Heart left ventricle (tissue), 16 donors: ENCODE data around the gene RING1. TPM values are rescaled to one million over a fixed set of nuclear protein-coding genes. Genes with fewer than 3 reads are reported as not detected.

Experiments used
- ATAC-seq, 4 donors: fragments of 200-7000 bp; cut with Tn5 transposase; one replicate each; pipeline ENCODE4 v1.9.1; 2020 to 2022; ENCODE audit warnings: moderate library complexity in 4 of 4, mild to moderate bottlenecking in 3 of 4, moderate number of reproducible peaks in 1 of 4
- DNase-seq, 5 donors: peaks; one replicate each; pipeline ENCODE4 v3.0.0-alpha.2; 2020
- H3K27ac ChIP-seq, 12 donors: fragments of 200-600 bp; sonication (generic) in 4 of 12; one replicate each; pipeline versions ENCODE4 v1.5.0 to v1.8.0; 2016 to 2022; ENCODE audit warnings: mild to moderate bottlenecking in 2 of 12
- H3K27me3 ChIP-seq, 9 donors: fragments of 200-600 bp; sonication (generic) in 2 of 9; one replicate each; pipeline versions ENCODE4 v1.5.1 to v1.8.0; 2016 to 2022; ENCODE audit warnings: mild to moderate bottlenecking in 3 of 9
- H3K36me3 ChIP-seq, 9 donors: fragments of 200-600 bp; sonication (generic) in 2 of 9; one replicate each; pipeline versions ENCODE4 v1.5.0 to v1.8.0; 2018 to 2022; ENCODE audit warnings: mild to moderate bottlenecking in 2 of 9
- H3K4me1 ChIP-seq, 12 donors: fragments of 200-600 bp; sonication (generic) in 4 of 12; one replicate each; pipeline versions ENCODE4 v1.5.0 to v1.8.0; 2016 to 2022; ENCODE audit warnings: mild to moderate bottlenecking in 3 of 12
- H3K4me3 ChIP-seq, 12 donors: fragments of 200-600 bp; sonication (generic) in 4 of 12; one replicate each; pipeline versions ENCODE4 v1.5.0 to v1.8.0; 2017 to 2022; ENCODE audit warnings: mild to moderate bottlenecking in 9 of 12, moderate library complexity in 4 of 12
- H3K9me3 ChIP-seq, 12 donors: fragments of 200-600 bp; sonication (generic) in 4 of 12; one replicate each; pipeline versions ENCODE4 v1.5.0 to v1.8.0; 2016 to 2022; ENCODE audit warnings: mild to moderate bottlenecking in 1 of 12
- POLR2A ChIP-seq, 2 donors: fragments of 450-650 bp; IDR thresholded peaks; one replicate each; pipeline ENCODE4 v1.6.1; 2017; ENCODE audit warnings: antibody characterized with exemption in 2 of 2, mild to moderate bottlenecking in 2 of 2, moderate library complexity in 2 of 2
- WGBS, 4 donors: extraction: QIAGEN DNeasy Blood & Tissue Kit in 2 of 4; methylation state at CpG; one replicate each; pipeline versions ENCODE4 v1.1.5 to v1.1.7; 2013 to 2018; 5-methylcytosine and 5-hydroxymethylcytosine counted together
- intact Hi-C, 10 donors: fragments of 100-400 bp; cut with DNase I; formaldehyde crosslinking; loops; one replicate each; pipeline versions ENCODE4 v1.11.1 to v1.14.2; 2022
- polyA plus RNA-seq, 2 donors: library from polyadenylated mRNA; stranded (reverse); fragments of 200-250 nt; gene quantifications; one replicate each; pipeline ENCODE4 v1.2.3, GENCODE V29; 2013
- total RNA-seq, 9 donors: library from RNA; depleted of rRNA in 2 of 9; stranded (reverse); fragments of >200 nt in 2 of 9; fragmentation: NEBNext Ultra II Directional in 3 of 9; extraction: Animal tissue kit (Norgen Biotek cat#: 25700) in 3 of 9; gene quantifications; one replicate each; pipeline versions ENCODE4 v1.1.0 to v1.2.4, GENCODE V29; 2016 to 2023
- TF ChIP-seq, protein P1 (sequence below), 12 donors: fragments of 200-600 bp; sonication (generic) in 4 of 12; IDR thresholded peaks; one replicate each; pipeline versions ENCODE4 v1.5.0 to v1.8.0; 2018 to 2022; ENCODE audit warnings: antibody characterized with exemption in 12 of 12, mild to moderate bottlenecking in 5 of 12
- donor health status: ischemic (EF 13 %, LVEDD 7.1; RV severe dilation, severe dysfunction).
- donor health status: healthy with polysubstance abuse.
- donor health status: DM: no; HTN: yes; CAD: no.
- donor health status: DM: no; HTN: no; CAD: no.
- donor health status: ischemic (EF 25% LVEDD 6.9; RV normal size, moderate dysfunction).
- donor health status: ischemic (EF 25% LVEDD 5.7; RV mildly dilated, moderate dysfunction).
- donor health status: healthy.
- donor health status: DM: yes; HTN: yes; CAD: no.
- donor health status: ischemic (EF 35%, LVEDD 5.7; RV mildly dilated, moderate dysfunction).
- donor health status: nonischemic (EF 11% LVEDD 7.7; RV severe dilation, severe dysfunction).
- donor health status: DM: yes; HTN: yes; CAD: no.
- donor health status: PGD.
- donor health status: ischemic (EF 29% LVEDD 5.4; RV normal size, mild dysfunction).
- donor health status: nonischemic (EF 23%, LVEDD 6.1; RV moderate dilation, normal function).

RING1 gene
- total and polyA plus RNA-seq, 11 donors, result 8.4 to 36.9 (median 27.3) TPM

DNA sequence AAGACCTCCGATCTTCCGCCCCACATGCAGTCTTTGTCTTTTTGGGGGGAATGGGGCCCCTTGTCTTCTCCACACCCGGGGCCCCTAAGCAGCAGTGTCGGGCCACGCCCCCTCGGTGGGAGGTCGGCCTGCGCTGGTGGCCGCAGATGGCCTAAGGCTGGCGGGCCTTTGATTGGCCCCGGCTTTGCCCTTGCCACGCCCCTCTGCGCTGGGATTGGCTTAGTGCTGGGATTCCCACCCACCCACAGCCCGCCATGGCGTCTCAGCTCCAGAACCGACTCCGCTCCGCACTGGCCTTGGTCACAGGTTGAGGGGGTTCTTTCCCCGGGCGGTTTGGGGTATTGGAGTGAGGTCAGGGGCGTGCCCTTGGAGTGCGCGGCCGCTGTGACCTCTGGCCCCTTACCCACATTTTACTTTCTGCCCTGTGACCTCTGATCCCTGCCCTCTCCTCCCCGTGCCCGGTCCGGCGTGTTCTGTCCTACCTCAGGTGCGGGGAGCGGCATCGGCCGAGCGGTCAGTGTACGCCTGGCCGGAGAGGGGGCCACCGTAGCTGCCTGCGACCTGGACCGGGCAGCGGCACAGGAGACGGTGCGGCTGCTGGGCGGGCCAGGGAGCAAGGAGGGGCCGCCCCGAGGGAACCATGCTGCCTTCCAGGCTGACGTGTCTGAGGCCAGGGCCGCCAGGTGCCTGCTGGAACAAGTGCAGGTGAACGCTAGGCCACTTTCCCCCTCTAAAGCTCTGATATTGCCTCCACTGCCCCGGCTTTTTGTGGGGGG lies 3.7 kb upstream of the RING1 start, which contains the start of gene HSD17B8:
Gene HSD17B8, plus strand, starts transcription at position 241 of the 776 bp plus-strand sequence. Its CDS starts 14 bp downstream, at position 255.
- no peaks in the 10 kb centered on the region for H3K27me3 ChIP-seq
- H3K36me3 ChIP-seq, result peaks cover 0 to 30% (median 24%) of the 10 kb centered on the region in 9 donors
- H3K9me3 ChIP-seq, result no peaks in the 10 kb centered on the region
- H3K4me1 ChIP-seq, result peaks cover 10 to 59% (median 43%) of the 10 kb centered on the region in 12 donors
- DNase-seq (peak; percentile 96 to 97 (median 96)), ATAC-seq (peak; percentile 72 to 81 (median 76))
- H3K4me3 ChIP-seq, result peak within 1 kb of the TSS; percentile 35 to 95 (median 68)
- intact Hi-C loops, result loop anchor here in 3 of 10 donors (5.0 to 10.0 kb wide), 3 partner anchors 43 to 1010 kb away; partner anchors contain the start of genes GPSM3 (in 1 of the 3), PBX2 (in 1 of the 3) and PHF1 (in 1 of the 3)
- WGBS, 4 donors, result 1% methylated on average over 18 to 48 of the region's 48 CpGs
- peak within 1 kb of the TSS in 11 of 12 donors; percentile 50 to 79 (median 68) for H3K27ac ChIP-seq
- TF ChIP-seq, protein P1, sequence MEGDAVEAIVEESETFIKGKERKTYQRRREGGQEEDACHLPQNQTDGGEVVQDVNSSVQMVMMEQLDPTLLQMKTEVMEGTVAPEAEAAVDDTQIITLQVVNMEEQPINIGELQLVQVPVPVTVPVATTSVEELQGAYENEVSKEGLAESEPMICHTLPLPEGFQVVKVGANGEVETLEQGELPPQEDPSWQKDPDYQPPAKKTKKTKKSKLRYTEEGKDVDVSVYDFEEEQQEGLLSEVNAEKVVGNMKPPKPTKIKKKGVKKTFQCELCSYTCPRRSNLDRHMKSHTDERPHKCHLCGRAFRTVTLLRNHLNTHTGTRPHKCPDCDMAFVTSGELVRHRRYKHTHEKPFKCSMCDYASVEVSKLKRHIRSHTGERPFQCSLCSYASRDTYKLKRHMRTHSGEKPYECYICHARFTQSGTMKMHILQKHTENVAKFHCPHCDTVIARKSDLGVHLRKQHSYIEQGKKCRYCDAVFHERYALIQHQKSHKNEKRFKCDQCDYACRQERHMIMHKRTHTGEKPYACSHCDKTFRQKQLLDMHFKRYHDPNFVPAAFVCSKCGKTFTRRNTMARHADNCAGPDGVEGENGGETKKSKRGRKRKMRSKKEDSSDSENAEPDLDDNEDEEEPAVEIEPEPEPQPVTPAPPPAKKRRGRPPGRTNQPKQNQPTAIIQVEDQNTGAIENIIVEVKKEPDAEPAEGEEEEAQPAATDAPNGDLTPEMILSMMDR (IDR thresholded peaks at IDR 0.05), result no peak
- TF ChIP-seq POLR2A (IDR thresholded peaks at IDR 0.05), result peak in 1 of 2 donors; percentile 45

DNA sequence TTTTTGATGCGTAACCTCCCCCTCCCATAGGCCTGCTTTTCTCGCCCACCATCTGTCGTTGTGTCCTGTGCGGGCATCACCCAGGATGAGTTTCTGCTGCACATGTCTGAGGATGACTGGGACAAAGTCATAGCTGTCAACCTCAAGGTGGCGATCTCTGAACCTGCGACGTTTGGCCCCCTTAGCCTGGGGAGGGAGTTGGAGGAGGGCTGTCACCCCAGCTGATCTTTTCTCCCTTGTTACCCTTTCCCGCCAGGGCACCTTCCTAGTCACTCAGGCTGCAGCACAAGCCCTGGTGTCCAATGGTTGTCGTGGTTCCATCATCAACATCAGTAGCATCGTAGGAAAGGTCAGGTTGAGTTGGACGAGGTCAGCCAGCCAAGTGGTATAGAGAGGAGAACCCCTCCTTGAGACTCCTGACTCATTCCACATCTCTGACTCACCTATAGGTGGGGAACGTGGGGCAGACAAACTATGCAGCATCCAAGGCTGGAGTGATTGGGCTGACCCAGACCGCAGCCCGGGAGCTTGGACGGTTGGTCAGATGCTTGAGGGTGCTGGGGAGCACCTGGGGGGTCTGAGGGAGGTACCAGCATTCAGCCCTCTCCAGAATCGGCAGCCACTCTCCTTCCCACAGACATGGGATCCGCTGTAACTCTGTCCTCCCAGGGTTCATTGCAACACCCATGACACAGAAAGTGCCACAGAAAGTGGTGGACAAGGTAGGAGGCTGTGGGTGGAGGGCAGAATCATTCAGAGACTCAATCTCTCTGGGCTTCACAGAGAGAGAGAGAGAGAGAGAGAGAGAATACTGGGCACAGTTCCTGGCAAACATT lies 2.9 kb upstream of the RING1 start:
- intact Hi-C loops, result loop anchor here in 2 of 10 donors (5.0 to 10.0 kb wide), 2 partner anchors 42 to 1011 kb away; partner anchors contain the start of genes GPSM3 (in 1 of the 2) and PBX2 (in 1 of the 2)

GRCh38 chr6:33206027-33206863 lies 2.1 kb upstream of the RING1 start:
- peaks cover 10 to 55% (median 41%) of the 10 kb centered on the region in 12 donors for H3K4me1 ChIP-seq
- 78 to 92% (median 85%) methylated on average over 3 of the region's 3 CpGs for WGBS, 4 donors
- intact Hi-C loops, result loop anchor here in 2 of 10 donors (5.0 to 10.0 kb wide), 2 partner anchors 41 to 1011 kb away; partner anchors contain the start of genes GPSM3 (in 1 of the 2) and PBX2 (in 1 of the 2)

More for the DNA sequence above, 2.9 kb upstream of the RING1 start:
- WGBS, 4 donors, result 52 to 61% (median 54%) methylated on average over 16 to 17 of the region's 17 CpGs
- peak overlapping the region in 11 of 12 donors; percentile 46 to 95 (median 69) for H3K4me3 ChIP-seq
- no peaks in the 10 kb centered on the region for H3K9me3 ChIP-seq
- H3K4me1 ChIP-seq, result peaks cover 10 to 57% (median 43%) of the 10 kb centered on the region in 12 donors
- ATAC-seq (no peak), DNase-seq (no peak)
- H3K27me3 ChIP-seq, result no peaks in the 10 kb centered on the region
- H3K36me3 ChIP-seq, result peaks cover 0 to 38% (median 32%) of the 10 kb centered on the region in 9 donors
- peak overlapping the region in 4 of 12 donors; percentile 64 to 79 (median 76) for H3K27ac ChIP-seq
- TF ChIP-seq POLR2A (IDR thresholded peaks at IDR 0.05), result no peak
- TF ChIP-seq, protein P1 (IDR thresholded peaks at IDR 0.05), result no peak

More at GRCh38 chr6:33206027-33206863, 2.1 kb upstream of the RING1 start:
- DNase-seq (no peak), ATAC-seq (no peak)
- no peaks in the 10 kb centered on the region for H3K27me3 ChIP-seq
- H3K27ac ChIP-seq, result no peak overlapping the region
- no peak overlapping the region for H3K4me3 ChIP-seq
- TF ChIP-seq, protein P1 (IDR thresholded peaks at IDR 0.05), result no peak
- TF ChIP-seq POLR2A (IDR thresholded peaks at IDR 0.05), result no peak
- peaks cover 0 to 45% (median 35%) of the 10 kb centered on the region in 9 donors for H3K36me3 ChIP-seq
- no peaks in the 10 kb centered on the region for H3K9me3 ChIP-seq
